Large intestine (tissue), 12 donors: ENCODE data around the gene GLRX5. TPM values are rescaled to one million over a fixed set of nuclear protein-coding genes. Genes with fewer than 3 reads are reported as not detected.
A peak's percentile ranks its signal among the peaks of the same experiment; 100 is the strongest.

Source experiments
- DNase-seq, 2 donors: peaks; one replicate each; pipeline versions ENCODE4 v3.0.0 to v3.0.0-alpha.2; 2013
- H3K27ac ChIP-seq: one replicate; pipeline ENCODE4 v1.5.1; 2013; ENCODE audit warnings: low read length
- H3K27me3 ChIP-seq: 2 replicates; pipeline ENCODE4 v1.6.1; 2013; ENCODE audit warnings: low read length; ENCODE audit not compliant: control insufficient read depth, insufficient read depth
- H3K36me3 ChIP-seq: 2 replicates; pipeline ENCODE4 v1.6.1; 2013; ENCODE audit warnings: low read length; ENCODE audit not compliant: control insufficient read depth, insufficient read depth
- H3K4me1 ChIP-seq: one replicate; pipeline ENCODE4 v1.6.1; 2013; ENCODE audit warnings: low read length; ENCODE audit not compliant: control insufficient read depth, insufficient read depth
- H3K4me3 ChIP-seq: one replicate; pipeline ENCODE4 v1.5.1; 2013; ENCODE audit warnings: low read length
- H3K9me3 ChIP-seq: one replicate; pipeline ENCODE4 v1.6.1; 2013; ENCODE audit warnings: mild to moderate bottlenecking, low read depth, low read length, moderate library complexity; ENCODE audit not compliant: control insufficient read depth
- WGBS: methylation state at CpG from one replicate; pipeline ENCODE4 v1.1.5; 2013; ENCODE audit warnings: low lambda C conversion rate; ENCODE audit not compliant: insufficient coverage; 5-methylcytosine and 5-hydroxymethylcytosine counted together
- long read RNA-seq, 11 donors: transcript quantifications; one replicate each; lab custom pipeline, GENCODE V29; 2026
- polyA plus RNA-seq: library from polyadenylated mRNA; unstranded; fragments of 120-200 nt; gene quantifications from one replicate; pipeline ENCODE4 v1.2.1, GENCODE V29; 2013

GLRX5 gene
- 46.5 TPM for polyA plus RNA-seq
- long read RNA-seq, donor 1, transcript GLRX5-201 (2 exons, 1,564 nt) = major isoform, 31 of 31 reads
- long read RNA-seq, donor 1, partial matches to known transcripts = 0 of 31 reads
- long read RNA-seq, donor 1, other reads (novel, unspliced or antisense) = 0 of 31 reads
- long read RNA-seq, donor 2, transcript GLRX5-201 (2 exons, 1,564 nt) = major isoform, 56 of 92 reads
- long read RNA-seq, donor 2, partial matches to known transcripts = 29 of 92 reads
- long read RNA-seq, donor 2, other reads (novel, unspliced or antisense) = 7 of 92 reads
- long read RNA-seq, donor 3 = 0 reads
- long read RNA-seq, donor 4, partial matches to known transcripts = 0 of 2 reads
- long read RNA-seq, donor 4, other reads (novel, unspliced or antisense) = 0 of 2 reads
- long read RNA-seq, donor 5, transcript GLRX5-201 (2 exons, 1,564 nt) = major isoform, 30 of 30 reads
- long read RNA-seq, donor 5, partial matches to known transcripts = 0 of 30 reads
- long read RNA-seq, donor 5, other reads (novel, unspliced or antisense) = 0 of 30 reads
- long read RNA-seq, donor 6, transcript GLRX5-201 (2 exons, 1,564 nt) = major isoform, 47 of 85 reads
- long read RNA-seq, donor 6, partial matches to known transcripts = 38 of 85 reads
- long read RNA-seq, donor 6, other reads (novel, unspliced or antisense) = 0 of 85 reads
- long read RNA-seq, donor 7, transcript GLRX5-201 (2 exons, 1,564 nt) = major isoform, 26 of 54 reads
- long read RNA-seq, donor 7, partial matches to known transcripts = 28 of 54 reads
- long read RNA-seq, donor 7, other reads (novel, unspliced or antisense) = 0 of 54 reads
- long read RNA-seq, donor 8, transcript GLRX5-201 (2 exons, 1,564 nt) = major isoform, 58 of 59 reads
- long read RNA-seq, donor 8, partial matches to known transcripts = 0 of 59 reads
- long read RNA-seq, donor 8, other reads (novel, unspliced or antisense) = 0 of 59 reads
- long read RNA-seq, donor 9, transcript GLRX5-201 (2 exons, 1,564 nt) = major isoform, 42 of 88 reads
- long read RNA-seq, donor 9, partial matches to known transcripts = 46 of 88 reads
- long read RNA-seq, donor 9, other reads (novel, unspliced or antisense) = 0 of 88 reads
- long read RNA-seq, donor 10, transcript GLRX5-201 (2 exons, 1,564 nt) = major isoform, 49 of 49 reads
- long read RNA-seq, donor 10, partial matches to known transcripts = 0 of 49 reads
- long read RNA-seq, donor 10, other reads (novel, unspliced or antisense) = 0 of 49 reads
- long read RNA-seq, donor 11, transcript GLRX5-201 (2 exons, 1,564 nt) = major isoform, 32 of 57 reads
- long read RNA-seq, donor 11, partial matches to known transcripts = 25 of 57 reads
- long read RNA-seq, donor 11, other reads (novel, unspliced or antisense) = 0 of 57 reads

- peaks cover 15% of the 10 kb centered on the region for H3K4me1 ChIP-seq
- DNase-seq = peak; percentile 100
- H3K27ac ChIP-seq = peak within 1 kb of the TSS; percentile 83
- no peaks in the 10 kb centered on the region for H3K9me3 ChIP-seq
- WGBS = 0% methylated on average over 7 of the region's 97 CpGs
- H3K36me3 ChIP-seq = no peaks in the 10 kb centered on the region
- peak within 1 kb of the TSS; percentile 94 for H3K4me3 ChIP-seq
- H3K27me3 ChIP-seq = no peaks in the 10 kb centered on the region
These were observed at the start of gene GLRX5 for GRCh38 chr14:95534299-95535225. GLRX5 (plus strand) TSS chr14:95535050; CDS start chr14:95535090, 40 bp downstream.

GRCh38 chr14:95485222-95485819, 49.5 kb upstream of the GLRX5 start:
- Histone ChIP-seq H3K4me1 (peaks cover 20% of the 10 kb centered on the region), H3K27me3 (no peaks in the 10 kb centered on the region), H3K9me3 (no peaks in the 10 kb centered on the region), H3K27ac (no peak overlapping the region), H3K36me3 (no peaks in the 10 kb centered on the region), H3K4me3 (no peak overlapping the region)
- 71% methylated on average over 2 of the region's 7 CpGs for WGBS
- no peak for DNase-seq

- no CpG with 5 or more reads among the region's 15 CpGs for WGBS
- Histone ChIP-seq H3K36me3 (no peaks in the 10 kb centered on the region), H3K4me1 (peaks cover 24% of the 10 kb centered on the region), H3K9me3 (no peaks in the 10 kb centered on the region), H3K27me3 (no peaks in the 10 kb centered on the region), H3K27ac (no peak overlapping the region), H3K4me3 (no peak overlapping the region)
- no peak for DNase-seq
These were observed 47.8 kb upstream of the GLRX5 start for GRCh38 chr14:95486875-95487668.

- Histone ChIP-seq H3K4me1 (peaks cover 24% of the 10 kb centered on the region), H3K9me3 (no peaks in the 10 kb centered on the region), H3K36me3 (no peaks in the 10 kb centered on the region), H3K27ac (no peak overlapping the region), H3K27me3 (no peaks in the 10 kb centered on the region), H3K4me3 (no peak overlapping the region)
- no peak for DNase-seq
- WGBS = no CpG with 5 or more reads among the region's 3 CpGs
These were observed 47.2 kb upstream of the GLRX5 start for GRCh38 chr14:95487669-95488084.

- no peak overlapping the region for H3K27ac ChIP-seq
These were observed 46.3 kb upstream of the GLRX5 start for GRCh38 chr14:95488376-95489213.

GRCh38 chr14:95489214-95490137, 45.4 kb upstream of the GLRX5 start:
- no peak for DNase-seq
- no peaks in the 10 kb centered on the region for H3K27me3 ChIP-seq
- H3K36me3 ChIP-seq = no peaks in the 10 kb centered on the region
- peaks cover 12% of the 10 kb centered on the region for H3K4me1 ChIP-seq
- no CpG with 5 or more reads among the region's 9 CpGs for WGBS
- no peak overlapping the region for H3K4me3 ChIP-seq
- H3K27ac ChIP-seq = no peak overlapping the region
- H3K9me3 ChIP-seq = no peaks in the 10 kb centered on the region

More at GRCh38 chr14:95488376-95489213, 46.3 kb upstream of the GLRX5 start:
- no CpG with 5 or more reads among the region's 6 CpGs for WGBS
- peaks cover 20% of the 10 kb centered on the region for H3K4me1 ChIP-seq
- no peaks in the 10 kb centered on the region for H3K9me3 ChIP-seq
- H3K36me3 ChIP-seq = no peaks in the 10 kb centered on the region
- H3K27me3 ChIP-seq = no peaks in the 10 kb centered on the region
- H3K4me3 ChIP-seq = no peak overlapping the region
- no peak for DNase-seq

GRCh38 chr14:95490138-95490509, 44.7 kb upstream of the GLRX5 start:
- no peak for DNase-seq
- Histone ChIP-seq H3K4me1 (peaks cover 12% of the 10 kb centered on the region), H3K27me3 (no peaks in the 10 kb centered on the region), H3K4me3 (no peak overlapping the region), H3K27ac (no peak overlapping the region), H3K9me3 (no peaks in the 10 kb centered on the region), H3K36me3 (no peaks in the 10 kb centered on the region)
- WGBS = 100% methylated on average over 1 of the region's 5 CpGs
